Loucy (cell line): ENCODE measurements around the gene PGLYRP3.
A peak's percentile ranks its signal among the peaks of the same experiment; 100 is the strongest.

Experiments used
- H2AFZ ChIP-seq: fragments of 200-600 bp; sonication (generic); 2 replicates; pipeline ENCODE4 v1.6.0; 2016; ENCODE audit warnings: antibody characterized with exemption, mild to moderate bottlenecking, low read length, moderate library complexity
- H3F3A ChIP-seq: fragments of 200-600 bp; 2 replicates; pipeline ENCODE4 v1.6.0; 2016; ENCODE audit warnings: antibody characterized with exemption, low read depth, mild to moderate bottlenecking
- H3K27me3 ChIP-seq: fragments of 200-600 bp; sonication (generic); 2 replicates; pipeline ENCODE4 v1.6.1; 2014; ENCODE audit warnings: low read length, mild to moderate bottlenecking; ENCODE audit not compliant: insufficient read depth, poor library complexity, severe bottlenecking
- H3K36me3 ChIP-seq: fragments of 200-600 bp; sonication (generic); 2 replicates; pipeline ENCODE4 v1.6.1; 2016; ENCODE audit warnings: low read length; ENCODE audit not compliant: insufficient read depth
- H3K4me1 ChIP-seq: fragments of 200-600 bp; sonication (generic); 2 replicates; pipeline ENCODE4 v1.5.1; 2014; ENCODE audit warnings: low read length, mild to moderate bottlenecking; ENCODE audit not compliant: insufficient read depth, poor library complexity, severe bottlenecking
- H3K4me2 ChIP-seq: fragments of 200-600 bp; sonication (generic); 2 replicates; pipeline ENCODE4 v1.6.0; 2014; ENCODE audit warnings: antibody characterized with exemption, low read length, low read depth, mild to moderate bottlenecking; ENCODE audit not compliant: poor library complexity, severe bottlenecking
- H3K4me3 ChIP-seq: fragments of 200-600 bp; sonication (generic); 2 replicates; pipeline ENCODE4 v1.5.1; 2014; ENCODE audit warnings: low read length, mild to moderate bottlenecking, mixed read lengths; ENCODE audit not compliant: poor library complexity, severe bottlenecking
- H3K79me2 ChIP-seq: fragments of 200-600 bp; sonication (generic); 2 replicates; pipeline ENCODE4 v1.6.1; 2014; ENCODE audit warnings: low read length; ENCODE audit not compliant: insufficient read depth
- H3K9ac ChIP-seq: fragments of 200-600 bp; sonication (generic); 2 replicates; pipeline ENCODE4 v1.6.0; 2014; ENCODE audit warnings: mild to moderate bottlenecking, low read depth, low read length, moderate library complexity; ENCODE audit not compliant: poor library complexity, severe bottlenecking
- H3K9me2 ChIP-seq: fragments of 200-600 bp; sonication (generic); replicated peaks from 2 replicates; pipeline ENCODE4 v1.6.1; 2016; ENCODE audit warnings: low read depth, low read length, mixed read lengths
- H3K9me3 ChIP-seq: fragments of 200-600 bp; sonication (generic); 2 replicates; pipeline ENCODE4 v1.6.1; 2014; ENCODE audit warnings: mild to moderate bottlenecking, antibody characterized with exemption, low read length, low read depth; ENCODE audit not compliant: insufficient read depth
- H4K20me1 ChIP-seq: fragments of 200-600 bp; sonication (generic); 2 replicates; pipeline ENCODE4 v1.6.0; 2014; ENCODE audit warnings: antibody characterized with exemption, low read length, mild to moderate bottlenecking; ENCODE audit not compliant: insufficient read depth, poor library complexity, severe bottlenecking
- CTCF ChIP-seq: fragments of 200-600 bp; sonication (generic); conservative IDR thresholded peaks from 2 replicates; pipeline ENCODE4 v1.5.1; 2014; ENCODE audit warnings: mild to moderate bottlenecking, antibody characterized with exemption, low read length
- EZH2phosphoT487 ChIP-seq: fragments of 200-600 bp; IDR thresholded peaks from 2 replicates; pipeline ENCODE4 v1.6.1; 2018; ENCODE audit warnings: antibody characterized with exemption, mild to moderate bottlenecking, moderate library complexity, borderline replicate concordance

Gene PGLYRP3

GRCh38 chr1:153259387-153259786 is 53.4 kb downstream of the PGLYRP3 start, which contains the start of gene LORICRIN:
Gene LORICRIN, plus strand, starts transcription at chr1:153259687. Its CDS starts 1,263 bp downstream, at chr1:153260950.
- H3F3A ChIP-seq = no peaks in the 10 kb centered on the region
- TF ChIP-seq EZH2phosphoT487 (no peak), CTCF (no peak)
- no peak within 1 kb of the TSS for H3K4me3 ChIP-seq
- no peaks in the 10 kb centered on the region for H4K20me1 ChIP-seq
- peaks cover 25% of the 10 kb centered on the region for H3K4me1 ChIP-seq
- no peaks in the 10 kb centered on the region for H3K36me3 ChIP-seq
- no peaks in the 10 kb centered on the region for H3K79me2 ChIP-seq
- H3K9me3 ChIP-seq = no peaks in the 10 kb centered on the region
- H2AFZ ChIP-seq = 0 out of 2 replicates have a peak within 1 kb of the TSS, but pooled peaks have one; percentile 13
- no peak within 1 kb of the TSS for H3K9ac ChIP-seq
- peak within 1 kb of the TSS; percentile 73 for H3K4me2 ChIP-seq
- no peaks in the 10 kb centered on the region for H3K9me2 ChIP-seq
- H3K27me3 ChIP-seq = peaks cover 35% of the 10 kb centered on the region

- Histone ChIP-seq H3F3A (no peaks in the 10 kb centered on the region), H3K9me2 (no peaks in the 10 kb centered on the region), H3K9ac (peak overlapping the region; percentile 8), H3K4me1 (peaks cover 6% of the 10 kb centered on the region), H3K4me2 (peak overlapping the region; percentile 43), H3K36me3 (no peaks in the 10 kb centered on the region), H3K9me3 (no peaks in the 10 kb centered on the region), H4K20me1 (no peaks in the 10 kb centered on the region), H3K27me3 (no peaks in the 10 kb centered on the region), H3K79me2 (no peaks in the 10 kb centered on the region), H2AFZ (peak overlapping the region; percentile 85), H3K4me3 (peak overlapping the region; percentile 15)
- TF ChIP-seq EZH2phosphoT487 = no peak
These were observed 59.1 kb downstream of the PGLYRP3 start for GRCh38 chr1:153253693-153254092.

GRCh38 chr1:153253076-153253475 is 59.7 kb downstream of the PGLYRP3 start:
- H2AFZ ChIP-seq = peak overlapping the region; percentile 85
- H3K4me1 ChIP-seq = peaks cover 6% of the 10 kb centered on the region
- no peaks in the 10 kb centered on the region for H3K9me3 ChIP-seq
- no peaks in the 10 kb centered on the region for H3K36me3 ChIP-seq
- H3K9me2 ChIP-seq = no peaks in the 10 kb centered on the region
- no peaks in the 10 kb centered on the region for H3K27me3 ChIP-seq
- H3K4me3 ChIP-seq = no peak overlapping the region
- no peak for TF ChIP-seq EZH2phosphoT487
- TF ChIP-seq CTCF = no peak
- H3K79me2 ChIP-seq = no peaks in the 10 kb centered on the region
- no peak overlapping the region for H3K9ac ChIP-seq
- peak overlapping the region; percentile 43 for H3K4me2 ChIP-seq
- H4K20me1 ChIP-seq = no peaks in the 10 kb centered on the region
- no peaks in the 10 kb centered on the region for H3F3A ChIP-seq

GRCh38 chr1:153251988-153252387 is 60.8 kb downstream of the PGLYRP3 start:
- H2AFZ ChIP-seq = no peak overlapping the region
- TF ChIP-seq EZH2phosphoT487 (no peak), CTCF (no peak)
- H3K4me2 ChIP-seq = no peak overlapping the region
- no peaks in the 10 kb centered on the region for H3K9me3 ChIP-seq
- H3K9me2 ChIP-seq = no peaks in the 10 kb centered on the region
- H3K4me3 ChIP-seq = no peak overlapping the region
- H3F3A ChIP-seq = no peaks in the 10 kb centered on the region
- H3K4me1 ChIP-seq = peaks cover 6% of the 10 kb centered on the region
- no peaks in the 10 kb centered on the region for H3K27me3 ChIP-seq
- no peaks in the 10 kb centered on the region for H3K79me2 ChIP-seq
- no peak overlapping the region for H3K9ac ChIP-seq
- no peaks in the 10 kb centered on the region for H4K20me1 ChIP-seq
- H3K36me3 ChIP-seq = no peaks in the 10 kb centered on the region
